Measurements from ENCODE around the gene GNG14.
"Not testable (repeated sequence)": the region's sequence is repeated elsewhere in the genome, so short reads cannot be mapped to it uniquely, and the experiment has no call there.

The GNG14 gene

DNA sequence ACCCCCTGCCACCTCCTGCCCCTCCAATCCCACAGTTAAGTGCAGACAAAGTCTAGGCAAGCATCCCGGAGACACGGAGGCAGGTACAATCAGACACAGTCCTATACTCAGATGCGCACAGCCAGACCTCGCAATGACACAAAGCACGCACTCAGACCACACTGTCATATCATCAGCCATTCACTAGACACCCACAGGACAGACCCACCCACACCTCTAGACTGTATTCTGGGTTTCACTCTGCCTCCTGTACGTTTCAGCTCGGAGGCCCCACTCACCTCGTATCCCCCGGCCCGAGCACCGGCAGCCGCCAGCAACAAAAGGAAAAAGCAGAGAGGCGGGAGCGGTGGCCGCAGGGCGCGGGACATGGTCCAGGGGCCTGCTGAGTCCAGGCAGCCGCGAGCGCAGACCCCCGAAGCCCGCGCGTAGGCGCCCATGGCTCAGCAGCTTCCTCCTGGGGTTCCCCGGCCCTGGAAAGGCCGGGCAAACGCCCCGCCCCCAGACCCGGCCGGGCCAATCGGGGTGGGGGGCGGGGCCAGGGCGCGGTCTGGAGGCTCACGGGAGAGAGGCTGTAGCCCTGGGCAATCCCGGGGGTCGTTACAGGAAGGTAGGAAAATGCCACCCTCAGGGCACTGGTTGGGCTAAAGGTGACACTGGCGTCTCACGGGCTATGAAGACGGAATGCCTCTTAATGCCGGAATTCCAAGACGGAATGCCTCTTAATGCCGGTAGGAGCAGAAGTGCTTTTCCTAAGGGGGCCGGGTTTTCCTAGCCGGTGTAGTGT lies 21.3 kb upstream of the GNG14 start, which contains the start of the genes MAN2B1 and WDR83:
Gene MAN2B1 (minus strand): TSS at position 478 of the 784 bp plus-strand sequence. CDS start 41 bp downstream, at position 437.
Gene WDR83 (plus strand): TSS at position 543 of the 784 bp plus-strand sequence. CDS start 2,984 bp downstream, outside the sequence.
- intact Hi-C loops (cut with DNase I): no loop called here
- DNase-seq: peak; percentile 47 to 95 (median 69)

DNA sequence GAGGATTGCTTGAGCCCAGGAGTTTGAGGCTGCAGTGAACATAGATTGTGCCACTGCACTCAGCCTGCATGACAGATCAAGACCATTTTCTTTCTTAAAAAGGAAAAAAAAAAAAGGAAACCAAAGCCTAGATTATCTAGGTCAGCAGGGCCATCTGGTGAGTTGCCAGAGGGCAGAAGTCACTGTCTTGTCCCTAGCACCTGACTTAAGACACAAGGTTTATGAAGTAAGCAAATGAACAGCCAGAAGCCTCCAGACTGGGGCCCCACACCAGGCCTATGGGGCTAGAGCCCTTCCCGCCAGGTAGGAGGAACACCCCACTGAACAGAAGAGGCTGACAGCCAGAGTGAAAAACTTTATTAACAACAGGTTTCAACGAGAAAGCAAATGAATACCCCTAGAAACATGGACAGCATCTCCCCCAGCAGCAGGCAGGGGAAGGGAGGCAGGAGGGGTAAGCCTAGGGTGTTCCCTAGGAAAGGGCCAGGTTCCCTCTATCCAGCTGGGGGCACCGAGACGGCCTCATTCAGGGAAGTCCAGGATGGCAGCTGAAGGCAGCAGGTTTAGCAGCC lies 20.0 kb upstream of the GNG14 start:
- DNase-seq: no peak
- intact Hi-C loops (cut with DNase I): no loop called here

DNA sequence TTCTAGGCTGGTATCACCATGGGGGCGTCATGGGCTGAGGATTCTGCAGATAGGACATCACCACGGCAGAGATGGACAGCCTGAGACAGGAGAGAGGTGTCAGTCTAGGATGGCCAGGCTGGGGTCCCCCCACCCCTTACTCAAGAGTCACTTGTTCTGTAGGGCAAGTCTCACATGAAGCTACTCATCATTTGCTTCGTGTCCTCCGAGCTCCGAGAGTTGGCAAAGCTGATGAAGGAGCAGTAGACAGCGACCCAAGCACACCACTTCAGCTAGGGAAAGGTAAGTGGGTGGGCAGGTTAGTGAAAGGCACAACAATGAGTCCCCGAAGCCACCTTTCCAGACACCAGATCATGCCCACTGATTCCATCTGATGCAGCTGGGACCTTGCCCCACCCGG lies 19.5 kb upstream of the GNG14 start:
- DNase-seq: no peak
- intact Hi-C loops (cut with DNase I): no loop called here

DNA sequence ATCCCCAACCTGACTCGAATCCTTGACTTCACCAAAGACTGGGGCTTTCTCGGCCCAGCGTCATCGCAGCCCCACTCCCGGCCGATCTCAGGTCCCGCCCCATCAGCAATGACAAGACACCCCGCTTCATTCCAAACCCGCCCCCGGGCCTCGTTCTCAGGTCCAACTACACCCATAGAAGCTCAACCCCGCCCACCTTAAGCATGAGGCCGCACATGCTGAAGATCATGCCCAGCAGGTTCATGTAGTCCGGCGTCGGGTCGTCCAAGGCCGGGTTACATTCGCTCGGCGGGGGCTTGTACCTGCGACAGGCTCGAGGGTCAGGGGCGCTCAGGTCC lies 18.9 kb upstream of the GNG14 start:
- DNase-seq: peak in 9 of 10 donors; percentile 25 to 93 (median 53)
- intact Hi-C loops (cut with DNase I): loop anchor here (1.0 kb wide), 1 partner anchor 12 kb away; the partner anchor contains the start of gene DHPS

DNA sequence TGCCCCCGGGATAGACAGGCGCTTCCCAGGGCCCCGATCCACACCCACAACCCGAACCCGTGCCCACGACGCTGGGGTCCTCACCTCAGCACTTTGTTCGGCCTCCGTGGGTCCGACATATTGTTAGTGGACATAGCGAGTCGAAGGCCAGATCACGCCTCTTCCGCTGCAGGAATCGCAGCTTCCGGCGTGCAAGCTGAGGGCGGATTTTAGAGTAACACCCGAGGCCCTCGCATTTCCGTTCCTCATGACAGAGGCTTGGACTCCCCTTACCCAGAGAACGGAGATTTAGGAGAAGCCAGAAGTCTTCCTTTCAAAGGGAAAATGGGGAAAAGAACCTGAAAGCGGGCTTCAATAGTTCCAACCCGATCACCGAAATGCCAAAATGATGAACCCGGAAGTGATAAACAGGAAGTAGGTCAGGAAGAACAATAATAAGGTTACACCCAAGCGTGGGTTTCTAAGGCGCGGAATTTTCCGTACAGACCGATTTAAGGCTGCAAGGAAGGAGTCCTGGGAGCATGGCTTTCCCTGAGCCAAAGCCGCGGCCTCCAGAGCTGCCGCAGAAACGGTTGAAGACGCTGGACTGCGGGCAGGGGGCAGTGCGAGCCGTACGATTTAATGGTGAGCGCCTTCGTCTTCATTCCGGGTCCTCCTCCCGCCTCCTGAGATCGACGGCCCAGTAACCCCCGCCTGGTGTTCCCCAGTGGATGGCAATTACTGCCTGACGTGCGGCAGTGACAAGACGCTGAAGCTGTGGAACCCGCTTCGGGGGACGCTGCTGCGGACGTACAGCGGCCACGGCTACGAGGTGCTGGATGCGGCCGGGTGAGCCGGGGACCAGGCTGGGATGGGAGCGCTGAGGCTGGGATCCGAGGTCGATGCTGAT lies 18.3 kb upstream of the GNG14 start:
- peak; percentile 70 to 97 (median 82) for DNase-seq
- intact Hi-C loops (cut with DNase I): loop anchor here (1.0 kb wide), 1 partner anchor 12 kb away; the partner anchor contains the start of gene DHPS

DNA sequence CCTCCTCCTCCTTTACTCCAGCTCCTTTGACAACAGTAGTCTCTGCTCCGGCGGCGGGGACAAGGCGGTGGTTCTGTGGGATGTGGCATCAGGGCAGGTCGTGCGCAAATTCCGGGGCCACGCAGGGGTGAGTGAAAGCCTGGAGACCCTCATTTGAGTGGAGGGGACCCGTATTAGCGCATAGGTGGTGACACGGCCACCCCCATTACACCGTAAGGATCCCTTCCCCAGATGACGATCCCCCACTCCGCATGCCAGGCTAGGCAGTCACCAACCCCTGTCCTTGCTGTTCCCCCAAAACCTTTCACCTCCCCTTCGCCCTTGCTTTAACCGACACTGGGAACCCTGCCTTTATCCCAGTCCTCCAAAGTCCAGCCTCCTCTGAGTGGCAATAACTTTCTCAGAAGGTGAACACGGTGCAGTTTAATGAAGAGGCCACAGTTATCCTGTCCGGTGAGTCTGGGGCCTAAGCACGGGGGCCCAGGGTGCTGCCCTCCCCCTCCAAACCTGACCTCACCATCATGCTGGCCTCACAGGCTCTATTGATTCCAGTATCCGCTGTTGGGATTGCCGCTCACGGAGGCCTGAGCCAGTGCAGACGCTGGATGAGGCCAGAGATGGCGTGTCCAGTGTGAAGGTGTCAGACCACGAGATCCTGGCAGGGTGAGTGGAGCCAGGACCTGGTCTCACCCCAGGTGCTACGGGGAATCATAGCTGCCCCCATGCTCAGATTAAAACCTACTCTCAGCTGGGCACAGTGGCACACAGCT lies 17.5 kb upstream of the GNG14 start:
- DNase-seq: no peak
- intact Hi-C loops (cut with DNase I): no loop called here

DNA sequence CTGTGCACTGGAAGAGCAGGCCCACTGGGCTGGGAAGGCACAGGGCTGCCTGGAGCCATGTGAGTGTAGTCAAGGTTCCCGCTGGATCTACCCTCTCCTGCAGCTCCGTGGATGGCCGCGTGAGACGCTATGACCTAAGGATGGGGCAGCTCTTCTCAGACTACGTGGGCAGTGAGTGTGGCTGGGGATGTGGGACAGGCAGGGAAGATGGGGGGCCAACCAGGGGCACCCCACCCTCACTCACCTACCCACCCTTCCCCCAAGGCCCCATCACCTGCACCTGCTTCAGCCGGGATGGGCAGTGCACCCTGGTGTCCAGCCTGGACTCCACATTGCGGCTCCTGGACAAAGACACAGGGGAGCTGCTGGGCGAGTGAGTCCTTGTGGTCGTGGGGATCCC lies 15.1 kb upstream of the GNG14 start:
- no peak for DNase-seq
- intact Hi-C loops (cut with DNase I): loop anchor here (1.0 kb wide), 1 partner anchor 108 kb away; no protein-coding TSS in a partner anchor

DNA sequence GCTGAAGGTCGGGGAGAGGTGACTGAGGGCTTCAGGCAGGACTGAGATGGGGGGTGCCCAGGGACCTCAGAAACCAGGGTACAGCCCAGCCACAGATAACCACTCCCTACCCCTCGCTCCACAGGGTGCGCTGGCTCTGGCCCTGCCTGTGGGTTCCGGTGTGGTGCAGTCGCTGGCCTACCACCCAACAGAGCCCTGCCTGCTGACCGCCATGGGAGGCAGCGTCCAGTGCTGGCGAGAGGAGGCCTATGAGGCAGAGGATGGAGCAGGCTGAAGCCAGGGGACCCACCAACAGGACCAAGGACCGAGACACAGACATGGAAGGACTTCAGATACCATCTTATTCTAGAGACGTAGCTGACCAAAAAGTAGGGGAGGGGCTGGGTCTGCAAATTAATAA lies 12.4 kb upstream of the GNG14 start:
- DNase-seq: no peak
- intact Hi-C loops (cut with DNase I): no loop called here

DNA sequence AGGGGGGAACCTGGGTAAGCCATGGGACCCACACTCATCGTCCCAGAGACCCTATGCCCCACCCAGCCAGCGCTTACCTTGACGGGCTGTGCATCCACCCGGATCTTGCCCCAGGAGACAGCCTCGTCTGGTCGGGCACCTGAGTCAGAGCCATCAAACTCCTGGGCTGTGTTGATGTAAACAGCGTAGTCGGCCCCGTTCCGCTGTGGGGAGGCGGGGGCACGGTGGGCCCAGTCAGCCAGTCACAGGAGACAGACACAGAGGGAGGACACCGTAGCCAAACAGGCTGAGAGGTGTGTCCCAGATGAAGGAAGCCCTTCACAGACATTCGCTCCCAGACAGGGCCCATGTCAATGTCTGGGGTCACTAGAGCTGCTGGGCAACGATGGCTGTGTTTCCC lies 11.9 kb upstream of the GNG14 start:
- no peak for DNase-seq
- intact Hi-C loops (cut with DNase I): no loop called here

DNA sequence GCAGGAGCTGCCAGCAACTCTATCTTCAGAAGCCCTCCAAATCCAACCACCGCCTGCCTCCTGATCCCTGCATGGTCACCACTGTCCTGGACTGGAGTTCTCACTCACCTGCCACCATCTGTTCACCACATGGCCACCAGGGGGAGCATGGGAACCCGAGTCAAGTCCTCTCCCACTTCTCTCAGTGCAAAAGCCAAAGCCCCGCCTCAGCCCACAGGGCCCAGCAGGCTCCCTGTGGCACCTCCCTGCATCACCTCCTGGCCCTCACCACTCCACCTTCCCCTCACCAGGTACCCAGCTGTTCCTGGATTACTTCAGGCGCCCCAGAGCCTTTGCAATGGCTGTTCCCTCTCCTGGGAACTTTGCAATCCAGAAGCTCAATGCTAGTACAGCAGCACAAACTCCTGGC lies 11.4 kb upstream of the GNG14 start:
- intact Hi-C loops (cut with DNase I): no loop called here
- DNase-seq: peak; percentile 65 to 96 (median 84)

DNA sequence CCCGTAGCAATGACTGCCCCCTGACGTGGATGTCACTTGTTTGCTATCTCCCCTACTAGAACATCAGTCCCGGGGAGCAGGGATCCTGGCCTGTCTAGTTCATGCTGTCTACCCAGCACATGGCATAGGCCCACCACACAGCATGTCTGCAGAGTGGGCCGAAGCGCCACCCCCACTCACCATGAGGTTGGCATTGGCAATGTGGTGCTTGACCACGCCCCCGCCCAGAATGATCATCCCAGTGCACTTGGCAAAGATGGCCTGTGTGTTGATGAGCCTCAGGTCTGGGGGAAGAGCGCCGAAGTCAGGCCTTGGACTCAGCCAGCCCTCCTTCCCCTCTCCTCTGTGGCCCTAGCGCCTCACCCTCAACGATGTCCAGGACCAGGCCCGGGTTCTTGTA lies 10.9 kb upstream of the GNG14 start:
- DNase-seq: no peak
- intact Hi-C loops (cut with DNase I): no loop called here

DNA sequence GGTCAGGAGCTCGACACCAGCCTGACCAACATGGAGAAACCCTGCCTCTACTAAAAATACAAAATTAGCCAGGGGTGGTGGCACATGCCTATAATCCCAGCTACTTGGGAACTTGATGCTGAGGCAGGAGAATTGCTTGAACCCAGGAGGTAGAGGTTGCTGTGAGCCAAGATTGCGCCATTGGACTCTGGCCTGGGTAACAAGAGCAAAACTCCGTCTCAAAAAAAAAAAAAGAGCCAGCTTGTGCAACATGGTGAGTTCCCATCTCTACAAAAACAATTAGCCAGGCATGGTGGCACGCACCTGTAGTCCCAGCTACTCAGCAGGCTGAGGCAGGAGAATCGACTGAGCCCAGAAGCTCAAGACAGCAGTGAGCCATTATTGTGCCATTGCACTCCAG lies 9.8 kb upstream of the GNG14 start:
- intact Hi-C loops (cut with DNase I); DNase-seq: not testable (repeated sequence)

DNA sequence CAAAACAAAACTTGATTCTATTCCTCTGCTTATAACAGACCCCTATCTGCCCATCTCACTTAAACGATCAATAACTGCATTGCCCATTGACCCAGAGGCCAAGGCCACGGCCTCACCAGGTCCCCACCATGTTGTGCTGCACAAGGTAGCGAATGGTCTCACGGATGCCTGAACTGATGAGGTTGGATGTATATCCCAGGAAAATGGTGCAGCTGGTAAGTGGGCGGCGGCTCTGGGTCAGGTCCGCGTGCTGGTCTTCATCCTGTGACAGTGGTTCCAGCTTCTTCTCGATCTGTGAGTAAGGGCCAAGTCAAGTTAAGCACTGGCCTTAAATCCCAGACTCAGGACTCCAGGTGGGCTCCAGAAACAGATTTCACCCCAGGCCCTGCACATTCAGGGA lies 7.8 kb upstream of the GNG14 start:
- no peak for DNase-seq
- intact Hi-C loops (cut with DNase I): no loop called here

DNA sequence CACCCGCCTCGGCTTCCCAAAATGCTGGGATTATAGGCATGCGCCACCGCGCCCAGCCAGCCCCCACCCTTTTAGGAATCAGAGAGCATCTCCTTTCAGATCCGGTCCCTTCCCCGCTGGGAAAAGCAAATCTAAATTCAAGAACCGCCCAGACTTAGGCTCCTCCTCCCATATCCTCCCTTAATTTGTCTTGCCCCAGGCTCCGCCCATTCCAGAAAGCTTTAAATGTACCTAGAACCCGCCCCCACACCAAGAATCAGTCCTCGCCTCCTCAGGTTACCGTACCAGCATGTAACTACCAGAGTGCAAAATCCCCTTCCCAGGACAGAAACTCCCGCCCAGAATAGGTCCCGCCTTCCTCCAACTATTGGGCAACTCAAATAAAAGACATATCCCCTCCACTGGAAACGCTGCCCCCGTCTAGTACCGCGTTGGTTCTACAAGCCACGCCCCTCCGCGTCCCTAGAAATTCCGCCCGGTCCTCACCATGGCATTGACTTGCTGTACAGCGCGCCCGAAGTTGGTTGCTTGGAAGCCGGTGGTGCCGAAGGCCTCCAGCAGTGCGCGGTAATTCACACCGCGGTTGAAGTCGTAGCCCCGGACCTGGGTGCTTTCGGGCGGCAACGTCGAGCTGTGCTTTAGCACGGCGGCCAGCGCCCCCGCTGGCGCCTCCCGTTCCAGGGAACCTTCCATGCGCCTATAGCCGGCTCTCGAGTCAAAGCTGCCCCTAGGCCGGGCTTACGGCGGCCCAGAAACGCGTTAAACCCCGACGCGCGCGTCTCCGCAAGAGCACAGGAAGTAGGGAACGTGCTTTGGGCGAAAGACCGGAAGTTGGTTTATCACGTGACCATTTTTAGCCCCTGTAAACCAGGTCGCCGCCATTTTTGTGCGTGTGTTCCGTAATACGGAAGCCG lies 6.5 kb upstream of the GNG14 start, which contains the start of gene DHPS:
Gene DHPS (minus strand): TSS at position 807 of the 914 bp plus-strand sequence. CDS start 114 bp downstream, at position 693.
- peak; percentile 80 to 98 (median 88) for DNase-seq
- intact Hi-C loops (cut with DNase I): loop anchor here (1.0 kb wide), 1 partner anchor 12 kb away; a partner anchor contains a TSS

DNA sequence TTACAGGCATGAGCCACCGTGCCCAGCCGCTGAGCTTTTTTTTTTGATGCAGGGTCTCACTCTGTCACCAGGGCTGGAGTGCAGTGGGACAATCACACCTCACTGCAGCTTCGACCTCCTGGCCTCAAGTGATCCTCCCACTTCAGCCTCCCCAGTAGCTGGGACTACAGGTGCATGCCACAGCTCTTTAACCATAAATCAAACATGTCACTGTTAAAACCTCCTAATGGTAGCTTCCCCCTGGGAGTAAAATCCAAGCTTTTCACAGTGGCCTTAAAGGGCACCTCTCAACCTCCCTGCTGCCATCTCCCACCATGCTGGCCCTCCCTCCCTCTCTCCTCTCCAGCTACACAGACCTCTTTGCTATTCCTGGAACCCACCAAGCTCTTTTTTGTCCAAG lies 2.0 kb upstream of the GNG14 start:
- intact Hi-C loops (cut with DNase I): no loop called here
- DNase-seq: no peak

DNA sequence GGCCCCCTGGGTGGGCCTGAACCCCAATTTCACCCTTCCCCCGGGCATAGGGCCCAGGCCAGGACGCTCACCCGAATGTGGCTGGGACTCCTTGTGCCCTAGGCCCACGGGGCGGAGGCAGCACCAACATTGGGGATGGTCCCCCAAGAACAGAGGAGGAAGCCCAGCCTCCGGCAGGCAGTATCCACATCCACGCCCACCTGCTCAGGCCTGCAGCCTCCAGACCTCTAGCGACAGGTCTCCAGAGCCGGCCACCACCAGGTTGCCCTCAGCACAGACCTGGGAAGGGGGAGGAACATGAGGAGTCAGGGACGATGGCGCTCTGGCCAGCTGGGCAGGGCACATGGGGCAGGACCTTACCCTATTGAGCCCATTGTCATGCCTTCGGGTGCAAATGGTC lies 1.2 kb downstream of the GNG14 start:
- DNase-seq: no peak
- intact Hi-C loops (cut with DNase I): no loop called here

DNA sequence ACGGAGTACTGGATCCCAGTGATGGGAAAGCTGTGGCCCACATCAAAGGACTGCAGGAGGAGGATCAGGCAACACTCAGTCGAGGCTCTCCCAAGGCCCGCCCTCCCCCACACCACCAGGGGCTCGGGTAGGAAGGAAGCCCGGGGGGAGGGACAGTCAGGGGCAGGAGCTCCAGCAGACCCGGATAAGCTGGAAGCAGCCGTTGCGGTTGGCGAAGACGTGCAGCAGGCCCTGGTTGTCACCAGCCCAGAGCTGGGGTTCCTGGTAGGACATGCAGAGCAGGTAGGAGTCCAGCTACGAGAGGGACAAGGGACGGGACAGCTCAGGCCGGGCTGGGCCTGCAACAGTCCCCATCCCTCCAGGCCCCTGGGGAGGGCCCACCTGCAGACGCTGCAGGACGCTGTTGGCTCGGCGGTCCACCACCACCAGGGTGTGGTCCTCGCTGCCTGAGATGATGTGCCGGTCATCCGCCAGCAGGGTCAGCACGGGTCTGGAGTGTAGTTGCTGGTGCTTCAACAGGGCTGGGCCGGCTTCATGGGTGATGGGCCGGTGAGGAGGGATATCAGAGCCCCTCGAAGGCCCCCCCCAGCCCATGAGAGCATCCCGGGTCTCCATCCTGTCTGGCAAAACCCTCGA lies 1.9 kb downstream of the GNG14 start:
- no peak for DNase-seq
- intact Hi-C loops (cut with DNase I): no loop called here

DNA sequence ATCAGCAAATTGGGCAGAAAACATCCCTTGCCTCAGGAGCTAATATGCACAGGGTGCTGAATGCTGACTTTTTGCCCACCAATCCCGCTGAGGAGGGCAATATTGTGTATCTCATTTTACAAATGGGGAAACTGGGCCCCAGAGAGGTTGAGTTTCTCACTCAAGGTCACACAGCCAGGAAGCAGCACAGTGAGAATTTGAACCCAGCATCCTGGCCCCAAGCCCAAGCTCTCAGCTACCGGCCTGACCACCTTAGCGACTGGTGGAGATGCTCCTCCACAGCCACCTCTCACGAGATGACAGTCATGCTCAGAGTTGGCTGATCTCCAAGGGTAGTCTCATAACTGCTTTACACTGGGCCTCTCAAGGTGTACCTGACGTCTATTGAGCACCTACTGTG lies 5.2 kb downstream of the GNG14 start:
- DNase-seq: no peak
- intact Hi-C loops (cut with DNase I): no loop called here
